Tibial nerve (tissue), 4 donors: Measurements from ENCODE around the gene RPL36AL. TPM values are rescaled to one million over a fixed set of nuclear protein-coding genes. Genes with fewer than 3 reads are reported as not detected.
"Not testable (repeated sequence)": the region's sequence is repeated elsewhere in the genome, so short reads cannot be mapped to it uniquely, and the experiment has no call there.

Experiments used
- DNase-seq, 2 donors: peaks; one replicate each; pipeline ENCODE4 v3.0.0-alpha.2; 2019; ENCODE audit warnings: low spot score in 2 of 2
- H3K27ac ChIP-seq, 4 donors: fragments of 200-600 bp; sonication (generic) in 3 of 4; one replicate each; pipeline ENCODE4 v1.5.1; 2017 to 2019; ENCODE audit warnings: mild to moderate bottlenecking in 1 of 4
- H3K27me3 ChIP-seq, 2 donors: fragments of 200-600 bp; sonication (generic) in 1 of 2; one replicate each; pipeline versions ENCODE4 v1.5.1 to v1.6.0; 2017 to 2019
- H3K36me3 ChIP-seq, 3 donors: fragments of 200-600 bp; sonication (generic); one replicate each; pipeline ENCODE4 v1.5.1; 2018 to 2019
- H3K4me1 ChIP-seq, 4 donors: fragments of 200-600 bp; sonication (generic) in 3 of 4; one replicate each; pipeline ENCODE4 v1.5.1; 2017 to 2019
- H3K4me3 ChIP-seq, 4 donors: fragments of 200-600 bp; sonication (generic) in 3 of 4; one replicate each; pipeline ENCODE4 v1.5.1; 2017 to 2019; ENCODE audit warnings: mild to moderate bottlenecking in 1 of 4, moderate library complexity in 1 of 4
- H3K9me3 ChIP-seq, 4 donors: fragments of 200-600 bp; sonication (generic) in 3 of 4; one replicate each; pipeline ENCODE4 v1.5.1; 2017 to 2019
- CTCF ChIP-seq, 5 experiments: fragments of 200-600 bp in 3 of 5; fragments of 450-650 bp in 2 of 5; sonication (generic) in 3 of 5; IDR thresholded peaks; one replicate each; pipeline ENCODE4 v1.5.1; 2016 to 2019; ENCODE audit warnings: antibody characterized with exemption in 5 of 5, mild to moderate bottlenecking in 3 of 5, moderate library complexity in 2 of 5
- EP300 ChIP-seq, 2 donors: sonication (generic); formaldehyde crosslinking; IDR thresholded peaks; one replicate each; pipeline ENCODE4 v1.6.1; 2017; ENCODE audit warnings: antibody characterized with exemption in 2 of 2, mild to moderate bottlenecking in 1 of 2
- POLR2A ChIP-seq, 2 donors: fragments of 450-650 bp; IDR thresholded peaks; one replicate each; pipeline ENCODE4 v1.6.1; 2017; ENCODE audit warnings: antibody characterized with exemption in 2 of 2, mild to moderate bottlenecking in 2 of 2, moderate library complexity in 2 of 2
- WGBS, 2 donors: methylation state at CpG; one replicate each; pipeline ENCODE4 v1.1.5; 2018; 5-methylcytosine and 5-hydroxymethylcytosine counted together
- total RNA-seq, 4 donors: library from RNA; depleted of rRNA; stranded (reverse); fragments of >200 nt; gene quantifications; one replicate each; pipeline ENCODE4 v1.1.0, GENCODE V29; 2016

RPL36AL gene
- total RNA-seq, 4 donors from 2014 or later, result 132 to 206 (median 151) TPM

GRCh38 chr14:49589387-49589786, 31.0 kb downstream of the RPL36AL start:
- Histone ChIP-seq H3K36me3 (peaks cover 0 to 1% (median 0%) of the 10 kb centered on the region in 3 donors), H3K4me3 (no peak overlapping the region), H3K4me1 (peaks cover 0 to 17% (median 8%) of the 10 kb centered on the region in 4 donors), H3K27ac (no peak overlapping the region), H3K9me3 (no peaks in the 10 kb centered on the region), H3K27me3 (no peaks in the 10 kb centered on the region)
- TF ChIP-seq CTCF (IDR thresholded peaks at IDR 0.05) (no peak), EP300 (IDR thresholded peaks at IDR 0.05) (no peak), POLR2A (IDR thresholded peaks at IDR 0.05) (no peak)
- DNase-seq, result no peak
- 82 to 85% methylated on average over 3 of the region's 3 CpGs for WGBS, 2 donors

DNA sequence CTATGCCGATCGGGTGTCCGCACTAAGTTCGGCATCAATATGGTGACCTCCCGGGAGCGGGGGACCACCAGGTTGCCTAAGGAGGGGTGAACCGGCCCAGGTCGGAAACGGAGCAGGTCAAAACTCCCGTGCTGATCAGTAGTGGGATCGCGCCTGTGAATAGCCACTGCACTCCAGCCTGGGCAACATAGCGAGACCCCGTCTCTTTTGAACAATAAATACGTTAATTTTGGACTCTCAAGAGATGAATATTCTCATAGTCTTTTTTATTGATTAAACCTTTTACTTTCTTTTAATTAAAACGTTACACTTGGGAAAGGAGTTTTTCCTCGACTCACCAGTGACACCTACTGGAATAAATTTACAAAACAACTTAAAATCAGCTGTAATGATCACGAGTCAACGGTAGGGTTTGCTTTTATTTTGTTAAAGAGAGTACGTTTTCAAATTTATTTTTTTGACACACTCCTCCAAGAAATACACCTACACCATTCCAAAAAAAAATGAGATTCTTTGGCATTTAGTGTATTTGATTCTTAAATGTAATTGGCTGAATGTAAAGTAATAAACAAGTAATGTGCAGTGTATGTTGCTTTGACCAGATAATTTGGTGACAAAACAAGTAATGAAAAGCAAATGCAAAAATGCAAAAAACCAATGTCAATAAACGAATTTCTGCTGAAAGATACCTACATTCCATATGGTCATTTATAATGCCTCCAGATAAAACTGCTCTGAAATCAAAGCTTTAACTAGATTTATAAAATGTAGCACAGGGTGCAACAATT, 33.6 kb downstream of the RPL36AL start:
- no peak for DNase-seq
- H3K4me3 ChIP-seq, result peak overlapping the region; percentile 71 to 89 (median 83)
- TF ChIP-seq CTCF (IDR thresholded peaks at IDR 0.05), result peak; percentile 68 to 85 (median 79)
- no peak for TF ChIP-seq EP300 (IDR thresholded peaks at IDR 0.05)
- no peaks in the 10 kb centered on the region for H3K9me3 ChIP-seq
- H3K27me3 ChIP-seq, result no peaks in the 10 kb centered on the region
- peak overlapping the region; percentile 68 to 97 (median 92) for H3K27ac ChIP-seq
- H3K4me1 ChIP-seq, result peaks cover 0 to 31% (median 21%) of the 10 kb centered on the region in 4 donors
- WGBS, 2 donors, result 1 to 3% methylated on average over 11 to 14 of the region's 21 CpGs
- H3K36me3 ChIP-seq, result peaks cover 0 to 27% (median 7%) of the 10 kb centered on the region in 3 donors

DNA sequence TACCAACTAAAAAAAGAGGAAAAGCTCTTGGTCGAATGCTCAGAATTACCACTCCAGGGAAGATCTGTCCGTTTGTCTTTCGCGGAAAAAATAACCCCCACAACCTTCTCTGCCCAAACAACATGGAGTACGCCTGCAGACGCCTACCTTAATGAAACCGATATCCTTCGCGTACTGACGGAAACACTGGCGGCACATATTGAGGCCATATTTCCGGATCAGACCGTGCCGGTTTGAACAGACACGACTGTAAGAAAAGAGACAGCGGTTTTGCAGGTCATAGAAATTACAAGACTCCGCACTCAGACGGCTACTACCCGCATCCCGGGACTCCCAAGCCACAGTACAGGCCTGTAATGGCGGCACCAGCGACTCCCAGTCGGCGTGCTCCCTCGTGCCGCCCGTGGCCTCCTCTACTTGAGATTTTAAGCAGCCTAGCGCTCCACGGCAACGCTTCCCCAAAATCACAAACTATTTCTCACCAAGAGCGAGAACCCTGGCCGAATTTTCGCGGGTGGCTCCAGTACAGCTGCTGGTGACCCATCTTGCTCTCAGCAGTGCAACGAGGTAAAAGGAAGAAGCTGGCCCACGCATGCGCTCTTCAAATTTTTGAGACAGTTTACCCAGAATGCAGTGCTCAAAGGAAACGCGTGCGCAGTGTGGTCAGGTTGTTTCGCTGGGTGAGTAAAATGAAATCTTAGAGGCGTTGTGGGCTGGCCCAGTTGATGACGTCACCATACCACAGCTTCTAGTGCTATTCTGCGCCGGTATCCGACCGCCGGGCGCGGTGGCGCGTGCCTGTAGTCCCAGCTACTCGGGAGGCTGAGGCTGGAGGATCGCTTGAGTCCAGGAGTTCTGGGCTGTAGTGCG, 34.4 kb downstream of the RPL36AL start, which contains the start of gene RPS29:
Gene RPS29, minus strand, starts transcription at position 578 of the 870 bp plus-strand sequence. Its CDS starts 34 bp downstream, at position 544.
- Histone ChIP-seq H3K27me3 (no peaks in the 10 kb centered on the region), H3K27ac (peak within 1 kb of the TSS; percentile 68 to 97 (median 92)), H3K4me1 (peaks cover 0 to 35% (median 21%) of the 10 kb centered on the region in 4 donors), H3K36me3 (peaks cover 0 to 27% (median 7%) of the 10 kb centered on the region in 3 donors), H3K4me3 (peak within 1 kb of the TSS; percentile 71 to 89 (median 83)), H3K9me3 (no peaks in the 10 kb centered on the region)
- 0% methylated on average over 45 to 54 of the region's 55 CpGs for WGBS, 2 donors
- TF ChIP-seq CTCF (IDR thresholded peaks at IDR 0.05) (no peak), EP300 (IDR thresholded peaks at IDR 0.05) (peak; percentile 90 to 97), POLR2A (IDR thresholded peaks at IDR 0.05) (peak; percentile 87 to 90)
- peak; percentile 97 for DNase-seq

DNA sequence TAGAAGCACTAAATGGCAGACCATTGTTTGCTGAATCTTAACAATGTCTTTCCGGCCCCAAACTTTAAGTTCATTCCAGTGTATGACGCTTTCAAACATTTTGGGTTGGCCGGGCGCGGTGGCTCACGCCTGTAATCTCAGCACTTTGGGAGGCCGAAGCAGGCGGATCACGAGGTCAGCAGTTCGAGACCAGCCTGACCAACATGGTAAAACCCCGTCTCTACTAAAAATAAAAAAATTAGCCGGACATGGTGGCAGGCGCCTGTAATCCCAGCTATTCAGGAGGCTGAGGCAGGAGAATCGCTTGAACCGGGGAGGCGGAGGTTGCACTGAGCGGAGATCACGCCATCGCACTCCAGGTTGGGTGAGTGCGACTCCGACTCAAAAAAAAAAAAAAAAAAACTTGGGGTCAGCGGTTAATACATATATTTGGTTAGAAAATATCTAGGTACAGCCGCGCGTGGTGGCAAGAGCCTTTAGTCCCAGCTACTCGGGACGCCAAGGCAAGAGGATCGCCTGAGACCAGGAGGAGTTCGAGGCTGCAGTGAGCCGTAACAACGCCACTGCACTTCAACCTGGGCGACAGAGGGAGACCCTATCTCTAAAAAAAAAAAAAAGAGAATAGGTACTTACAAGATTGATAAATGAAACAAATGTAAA, 35.3 kb downstream of the RPL36AL start:
- not testable (repeated sequence) for H3K27me3 ChIP-seq, DNase-seq, H3K9me3 ChIP-seq
- peaks cover 0 to 35% (median 21%) of the 10 kb centered on the region in 4 donors for H3K4me1 ChIP-seq
- peak overlapping the region in 3 of 4 donors; percentile 91 to 97 (median 93) for H3K27ac ChIP-seq
- 14 to 19% methylated on average over 32 of the region's 32 CpGs for WGBS, 2 donors
- peaks cover 0 to 27% (median 7%) of the 10 kb centered on the region in 3 donors for H3K36me3 ChIP-seq
- H3K4me3 ChIP-seq, result peak overlapping the region; percentile 71 to 89 (median 83)

GRCh38 chr14:49584058-49584457, 36.4 kb downstream of the RPL36AL start:
- DNase-seq, result no peak
- no peaks in the 10 kb centered on the region for H3K27me3 ChIP-seq
- H3K4me3 ChIP-seq, result no peak overlapping the region
- WGBS, 2 donors, result 93 to 97% methylated on average over 11 of the region's 11 CpGs
- TF ChIP-seq POLR2A (IDR thresholded peaks at IDR 0.05) (no peak), CTCF (IDR thresholded peaks at IDR 0.05) (no peak), EP300 (IDR thresholded peaks at IDR 0.05) (no peak)
- H3K4me1 ChIP-seq, result peaks cover 0 to 35% (median 21%) of the 10 kb centered on the region in 4 donors
- H3K9me3 ChIP-seq, result no peaks in the 10 kb centered on the region
- H3K27ac ChIP-seq, result no peak overlapping the region
- H3K36me3 ChIP-seq, result peaks cover 0 to 27% (median 7%) of the 10 kb centered on the region in 3 donors
